ENCODE measurements around the gene AFF1.
"Not testable (repeated sequence)": the region's sequence is repeated elsewhere in the genome, so short reads cannot be mapped to it uniquely, and the experiment has no call there.

- TF ChIP-seq CTCF (conservative IDR thresholded peaks at IDR 0.05 in 1 of 2, IDR thresholded peaks at IDR 0.05 in 1 of 2; ENCODE audit: extremely low read depth in 1 of 2, insufficient read depth in 1 of 2, low read depth in 1 of 2, low read length in 2 of 2); EZH2 (IDR thresholded peaks at IDR 0.05; ENCODE audit: borderline replicate concordance, low read length): not testable (repeated sequence)
These were observed 211.1 kb downstream of the AFF1 start for GRCh38 chr4:87145934-87146333.

Data from mammary epithelial cell (primary cell).